Loucy (cell line): ENCODE measurements around the gene CFHR3.
"Not testable (repeated sequence)": the region's sequence is repeated elsewhere in the genome, so short reads cannot be mapped to it uniquely, and the experiment has no call there.

Experiments
- CTCF ChIP-seq: fragments of 200-600 bp; sonication (generic); conservative IDR thresholded peaks from 2 replicates; pipeline ENCODE4 v1.5.1; 2014; ENCODE audit warnings: mild to moderate bottlenecking, antibody characterized with exemption, low read length
- EZH2phosphoT487 ChIP-seq: fragments of 200-600 bp; IDR thresholded peaks from 2 replicates; pipeline ENCODE4 v1.6.1; 2018; ENCODE audit warnings: antibody characterized with exemption, mild to moderate bottlenecking, moderate library complexity, borderline replicate concordance

DNA sequence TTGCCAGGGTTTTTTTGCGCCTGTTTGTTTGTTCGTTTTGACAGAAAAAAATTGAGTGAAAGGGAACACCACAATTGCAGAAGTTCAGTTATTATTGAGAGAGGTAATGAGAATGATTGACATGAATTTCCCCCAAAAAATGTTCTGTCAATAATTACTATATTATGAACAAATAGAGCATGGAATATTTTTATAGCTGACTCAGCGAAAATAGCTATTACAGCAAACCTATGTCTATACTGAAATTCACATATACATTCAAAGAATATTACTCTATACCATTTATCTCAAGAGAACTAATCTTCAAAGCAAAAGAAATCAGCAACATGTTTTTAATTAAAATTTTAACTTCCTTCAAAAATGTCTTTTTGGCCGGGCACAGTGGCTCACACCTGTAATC, 4.8 kb upstream of the CFHR3 start:
- not testable (repeated sequence) for TF ChIP-seq CTCF, EZH2phosphoT487
